ENCODE data around the gene KRT24.
"Not testable (repeated sequence)": the region's sequence is repeated elsewhere in the genome, so short reads cannot be mapped to it uniquely, and the experiment has no call there.

KRT24 gene

GRCh38 chr17:40703652-40704051 is at the start of gene KRT24:
KRT24 (minus strand) TSS chr17:40703752; CDS start chr17:40703693, 59 bp downstream.
- DNase-seq (ENCODE audit: low read depth in 2 of 2), result no peak

GRCh38 chr17:40751065-40751464 is 47.5 kb upstream of the KRT24 start:
- no peak for DNase-seq (ENCODE audit: low read depth in 2 of 2)

GRCh38 chr17:40750391-40750790 is 46.8 kb upstream of the KRT24 start:
- no peak for DNase-seq (ENCODE audit: low read depth in 2 of 2)

GRCh38 chr17:40748666-40749065 is 45.1 kb upstream of the KRT24 start:
- not testable (repeated sequence) for DNase-seq (ENCODE audit: low read depth in 2 of 2)

- no peak for DNase-seq (ENCODE audit: low read depth in 2 of 2)
These were observed 35.0 kb upstream of the KRT24 start for GRCh38 chr17:40738553-40738952.

- no peak for DNase-seq (ENCODE audit: low read depth in 2 of 2)
These were observed 31.5 kb upstream of the KRT24 start for GRCh38 chr17:40735016-40735415.

GRCh38 chr17:40734018-40734417 is 30.5 kb upstream of the KRT24 start:
- no peak for DNase-seq (ENCODE audit: low read depth in 2 of 2)

- no peak for DNase-seq (ENCODE audit: low read depth in 2 of 2)
These were observed 27.4 kb upstream of the KRT24 start for GRCh38 chr17:40730970-40731369.

- no peak for DNase-seq (ENCODE audit: low read depth in 2 of 2)
These were observed 24.1 kb upstream of the KRT24 start for GRCh38 chr17:40727447-40728231.

GRCh38 chr17:40726919-40727318 is 23.4 kb upstream of the KRT24 start:
- DNase-seq (ENCODE audit: low read depth in 2 of 2), result no peak

GRCh38 chr17:40724656-40725055 is 21.1 kb upstream of the KRT24 start:
- DNase-seq (ENCODE audit: low read depth in 2 of 2), result no peak

- DNase-seq (ENCODE audit: low read depth in 2 of 2), result no peak
These were observed 18.7 kb upstream of the KRT24 start for GRCh38 chr17:40722241-40722640.

- no peak for DNase-seq (ENCODE audit: low read depth in 2 of 2)
These were observed 17.3 kb upstream of the KRT24 start for GRCh38 chr17:40720899-40721298.

GRCh38 chr17:40718930-40719329 is 15.4 kb upstream of the KRT24 start:
- DNase-seq (ENCODE audit: low read depth in 2 of 2), result no peak

GRCh38 chr17:40717776-40718175 is 14.2 kb upstream of the KRT24 start:
- DNase-seq (ENCODE audit: low read depth in 2 of 2), result no peak

GRCh38 chr17:40714473-40714872 is 10.9 kb upstream of the KRT24 start:
- DNase-seq (ENCODE audit: low read depth in 2 of 2), result no peak

- no peak for DNase-seq (ENCODE audit: low read depth in 2 of 2)
These were observed 4.2 kb upstream of the KRT24 start for GRCh38 chr17:40707745-40708144.

GRCh38 chr17:40705584-40705983 is 2.0 kb upstream of the KRT24 start:
- no peak for DNase-seq (ENCODE audit: low read depth in 2 of 2)

GRCh38 chr17:40702271-40702670 is 1.3 kb downstream of the KRT24 start:
- no peak for DNase-seq (ENCODE audit: low read depth in 2 of 2)

- DNase-seq (ENCODE audit: low read depth in 2 of 2), result no peak
These were observed 3.7 kb downstream of the KRT24 start for GRCh38 chr17:40699853-40700252.

- DNase-seq (ENCODE audit: low read depth in 2 of 2), result no peak
These were observed 4.2 kb downstream of the KRT24 start for GRCh38 chr17:40699371-40699770.

- DNase-seq (ENCODE audit: low read depth in 2 of 2), result no peak
These were observed 6.3 kb downstream of the KRT24 start for GRCh38 chr17:40697297-40697696.

- no peak for DNase-seq (ENCODE audit: low read depth in 2 of 2)
These were observed 6.9 kb downstream of the KRT24 start for GRCh38 chr17:40696651-40697072.

Measured in stimulated activated CD8-positive, alpha-beta memory T cell treated with anti-CD3 and anti-CD28 coated beads, Interleukin-15, amount 100 ng/mL, for 4 hours (primary cell).